H1 (cell line): ENCODE measurements around the gene HNRNPA3. TPM values are rescaled to one million over a fixed set of nuclear protein-coding genes. Genes with fewer than 3 reads are reported as not detected.

Experiments
- CTCF ChIA-PET: fragments of 300-600 bp; sonication (Branson Sonifier 250); formaldehyde crosslinking; loops from one replicate; lab custom pipeline; 2021; ENCODE audit not compliant: partially characterized antibody; lab: Charles Lee
- POLR2A ChIA-PET: fragments of 300-600 bp; sonication (Branson Sonifier 250); formaldehyde crosslinking; loops from one replicate; lab custom pipeline; 2021; ENCODE audit warnings: inconsistent platforms; ENCODE audit not compliant: partially characterized antibody; lab: Charles Lee
- DNase-seq, 2 experiments: peaks; one replicate each; pipeline versions ENCODE4 v3.0.0 to v3.0.0-alpha.2; 2010 to 2022; ENCODE audit warnings: low spot score in 2 of 2, low read depth in 1 of 2, mixed read lengths in 1 of 2
- FAIRE-seq: peaks from 2 replicates; lab custom pipeline; 2011; peaks lifted over from hg19 to GRCh38; lab: Jason Lieb, UNC
- H2AFZ ChIP-seq: 2 replicates; pipeline ENCODE4 v1.8.1; 2012; ENCODE audit warnings: low read length, inconsistent platforms
- H2AK5ac ChIP-seq: 2 replicates; pipeline ENCODE4 v1.6.1; 2013; ENCODE audit warnings: low read depth, low read length
- H2BK120ac ChIP-seq: replicated peaks from 2 replicates; pipeline ENCODE3; 2013; ENCODE audit warnings: low read depth, low read length, inconsistent platforms
- H2BK12ac ChIP-seq: 2 replicates; pipeline ENCODE4 v1.6.1; 2013; ENCODE audit warnings: low read depth, low read length
- H2BK15ac ChIP-seq: 2 replicates; pipeline ENCODE4 v1.6.1; 2013; ENCODE audit warnings: low read length
- H2BK20ac ChIP-seq: 2 replicates; pipeline ENCODE4 v1.6.1; 2013; ENCODE audit warnings: low read length
- H2BK5ac ChIP-seq: 2 replicates; pipeline ENCODE4 v1.6.1; 2013; ENCODE audit warnings: low read depth, low read length
- H3K14ac ChIP-seq: 2 replicates; pipeline ENCODE4 v1.6.1; 2013; ENCODE audit warnings: inconsistent platforms; ENCODE audit not compliant: insufficient read length
- H3K18ac ChIP-seq: 2 replicates; pipeline ENCODE4 v1.6.1; 2013; ENCODE audit warnings: low read length; ENCODE audit errors: extremely low read depth
- H3K23ac ChIP-seq: 2 replicates; pipeline ENCODE4 v1.6.1; 2013; ENCODE audit warnings: inconsistent platforms; ENCODE audit not compliant: insufficient read length
- H3K23me2 ChIP-seq: 2 replicates; pipeline ENCODE4 v1.6.1; 2013; ENCODE audit warnings: low read depth, low read length
- H3K27ac ChIP-seq: 2 replicates; pipeline ENCODE4 v1.6.1; 2011; ENCODE audit warnings: low read depth, low read length, inconsistent platforms
- H3K27me3 ChIP-seq, 4 experiments: replicated peaks in 1 of 4; 1 replicate in 1 of 4; 2 replicates in 3 of 4; pipeline versions ENCODE4 v1.6.1 to v1.8.1; 2011 to 2013; ENCODE audit warnings: low read length in 3 of 4, mild to moderate bottlenecking in 3 of 4, inconsistent platforms in 2 of 4, mixed read lengths in 2 of 4, moderate library complexity in 1 of 4; ENCODE audit not compliant: control insufficient read depth in 3 of 4, insufficient read depth in 3 of 4; ENCODE audit errors: extremely low read depth in 1 of 4
- H3K36me3 ChIP-seq, 4 experiments: 2 replicates each; pipeline versions ENCODE4 v1.6.1 to v1.8.1; 2011 to 2013; ENCODE audit warnings: mild to moderate bottlenecking in 4 of 4, low read length in 3 of 4, moderate library complexity in 2 of 4, control low read depth in 1 of 4, inconsistent platforms in 1 of 4; ENCODE audit not compliant: insufficient read depth in 4 of 4, control insufficient read depth in 2 of 4
- H3K4ac ChIP-seq: replicated peaks from 2 replicates; pipeline ENCODE3; 2013; ENCODE audit warnings: low read length, low read depth, mixed read lengths, inconsistent platforms; ENCODE audit not compliant: insufficient read length
- H3K4me1 ChIP-seq, 4 experiments: replicated peaks in 1 of 4; 1 replicate in 1 of 4; 2 replicates in 3 of 4; pipeline versions ENCODE4 v1.6.1 to v1.8.1; 2011 to 2013; ENCODE audit warnings: low read length in 3 of 4, inconsistent platforms in 2 of 4, mixed read lengths in 1 of 4; ENCODE audit not compliant: insufficient read depth in 4 of 4, control insufficient read depth in 3 of 4
- H3K4me2 ChIP-seq, 2 experiments: 2 replicates each; pipeline versions ENCODE4 v1.6.1 to v1.8.1; 2011 to 2013; ENCODE audit warnings: low read depth in 2 of 2, low read length in 2 of 2, control low read depth in 1 of 2, inconsistent platforms in 1 of 2, mild to moderate bottlenecking in 1 of 2; ENCODE audit not compliant: insufficient read depth in 1 of 2
- H3K4me3 ChIP-seq, 4 experiments: fragments of 200-600, 300-600 bp in 1 of 4; sonication (generic), shearing (Covaris generic), sonication (Bioruptor Twin) in 1 of 4; 2 replicates each; pipeline versions ENCODE4 v1.5.1 to v1.8.1; 2011 to 2016; ENCODE audit warnings: low read length in 4 of 4, low read depth in 3 of 4, control low read depth in 2 of 4, inconsistent platforms in 2 of 4, mild to moderate bottlenecking in 2 of 4, mixed read lengths in 1 of 4, moderate library complexity in 1 of 4; ENCODE audit not compliant: insufficient read depth in 2 of 4; ENCODE audit errors: extremely low read depth in 1 of 4
- H3K56ac ChIP-seq: replicated peaks from 2 replicates; pipeline ENCODE3; 2013; ENCODE audit warnings: low read depth, mild to moderate bottlenecking, mixed read lengths, low read length, inconsistent platforms; ENCODE audit not compliant: insufficient read length
- H3K79me1 ChIP-seq: 2 replicates; pipeline ENCODE4 v1.6.1; 2013; ENCODE audit warnings: low read depth, low read length, control low read depth
- H3K79me2 ChIP-seq, 2 experiments: 2 replicates each; pipeline versions ENCODE4 v1.6.1 to v1.8.1; 2012 to 2013; ENCODE audit warnings: low read length in 2 of 2, mild to moderate bottlenecking in 2 of 2, inconsistent platforms in 1 of 2; ENCODE audit not compliant: insufficient read depth in 2 of 2, control insufficient read depth in 1 of 2
- H3K9ac ChIP-seq, 4 experiments: replicated peaks in 1 of 4; 1 replicate in 1 of 4; 2 replicates in 3 of 4; pipeline versions ENCODE4 v1.6.1 to v1.8.1; 2011 to 2013; ENCODE audit warnings: low read depth in 3 of 4, low read length in 3 of 4, control low read depth in 2 of 4, mild to moderate bottlenecking in 2 of 4, moderate library complexity in 2 of 4, inconsistent platforms in 1 of 4; ENCODE audit errors: extremely low read depth in 1 of 4
- H3K9me3 ChIP-seq, 2 experiments: 2 replicates each; pipeline versions ENCODE4 v1.6.1 to v1.8.1; 2012 to 2013; ENCODE audit warnings: mild to moderate bottlenecking in 2 of 2, moderate library complexity in 2 of 2, control low read depth in 1 of 2, inconsistent platforms in 1 of 2, low read depth in 1 of 2, low read length in 1 of 2, mixed read lengths in 1 of 2; ENCODE audit not compliant: insufficient read depth in 2 of 2
- H4K20me1 ChIP-seq, 2 experiments: replicated peaks in 1 of 2; 2 replicates each; pipeline versions ENCODE3 to v1.8.1; 2011 to 2013; ENCODE audit warnings: inconsistent platforms in 2 of 2, low read length in 2 of 2, mild to moderate bottlenecking in 1 of 2; ENCODE audit not compliant: insufficient read depth in 2 of 2, control insufficient read depth in 1 of 2
- H4K5ac ChIP-seq: 2 replicates; pipeline ENCODE4 v1.6.1; 2013; ENCODE audit warnings: low read length, low read depth, mixed read lengths, inconsistent platforms; ENCODE audit not compliant: insufficient read length
- H4K8ac ChIP-seq: 2 replicates; pipeline ENCODE4 v1.8.0; 2013; ENCODE audit warnings: mild to moderate bottlenecking, moderate library complexity, low read length, inconsistent platforms; ENCODE audit not compliant: insufficient read depth; ENCODE audit errors: extremely low read depth
- H4K91ac ChIP-seq: replicated peaks from 2 replicates; pipeline ENCODE3; 2013; ENCODE audit warnings: low read length, mixed read lengths, inconsistent platforms; ENCODE audit not compliant: insufficient read length
- ASH2L ChIP-seq: fragments of 200-600, 300-600 bp; sonication (generic); IDR thresholded peaks from one replicate; pipeline ENCODE4 v1.7.1; 2017; ENCODE audit warnings: low read length
- CHD2 ChIP-seq: IDR thresholded peaks from 2 replicates; pipeline ENCODE4 v1.6.1; 2012; ENCODE audit warnings: low read length, improper control_type of control experiment
- E2F6 ChIP-seq: IDR thresholded peaks from 2 replicates; pipeline ENCODE4 v1.6.1; 2012; ENCODE audit warnings: inconsistent platforms
- EGR1 ChIP-seq: IDR thresholded peaks from 2 replicates; pipeline ENCODE4 v1.6.1; 2011; ENCODE audit warnings: low read depth, low read length, borderline replicate concordance
- JUND ChIP-seq: IDR thresholded peaks from 2 replicates; pipeline ENCODE4 v1.6.1; 2011; ENCODE audit warnings: mild to moderate bottlenecking, improper control_type of control experiment, low read length
- KDM1A ChIP-seq: fragments of 200-600, 300-600 bp; sonication (generic); IDR thresholded peaks from 2 replicates; pipeline ENCODE4 v1.7.1; 2016; ENCODE audit warnings: mild to moderate bottlenecking, low read length, borderline replicate concordance
- SIN3A ChIP-seq, 2 experiments: IDR thresholded peaks in 1 of 2; conservative IDR thresholded peaks in 1 of 2; 2 replicates each; pipeline ENCODE4 v1.6.1; 2011 to 2012; ENCODE audit warnings: low read length in 2 of 2, improper control_type of control experiment in 1 of 2, low read depth in 1 of 2, mild to moderate bottlenecking in 1 of 2
- TEAD4 ChIP-seq: IDR thresholded peaks from 2 replicates; pipeline ENCODE4 v1.6.1; 2012; ENCODE audit warnings: low read depth, low read length, inconsistent platforms, mixed read lengths
- WGBS, 2 experiments: shearing (Covaris generic) in 1 of 2; methylation state at CpG; one replicate each; pipeline versions ENCODE4 v1.1.6 to v1.1.7; 2013 to 2015; ENCODE audit warnings: low lambda C conversion rate in 2 of 2, mixed read lengths in 2 of 2, inconsistent platforms in 1 of 2, low coverage in 1 of 2, missing lambda C conversion rate in 1 of 2; ENCODE audit not compliant: insufficient replicate concordance in 2 of 2, insufficient coverage in 1 of 2, insufficient read length in 1 of 2; ENCODE audit errors: extremely low coverage in 1 of 2, missing lambda C conversion rate in 1 of 2; 5-methylcytosine and 5-hydroxymethylcytosine counted together
- polyA plus RNA-seq, 7 experiments: library from polyadenylated mRNA; depleted of rRNA in 3 of 7; stranded (reverse) in 5 of 7; unstranded in 2 of 7; fragments of >200 nt in 5 of 7; fragments of 200-250 nt in 2 of 7; gene quantifications; 1 replicate in 5 of 7; 2 replicates in 1 of 7; 4 replicates in 1 of 7; pipeline versions ENCODE4 v1.2.1 to v1.2.3, GENCODE V29; 2011 to 2013; ENCODE audit warnings: missing spikeins in 2 of 7, mixed read lengths in 2 of 7
- total RNA-seq: library from RNA; stranded (reverse); fragmentation: NEBNext Ultra II Directional; extraction: Animal tissue kit (Norgen Biotek cat#: 25700); gene quantifications from 2 replicates; pipeline ENCODE4 v1.2.1, GENCODE V29; 2021

Gene HNRNPA3
- total and polyA plus RNA-seq, 2 of the 8 experiments (the other 6 are each of a cell fraction or from before 2014, with no cell fraction given): 66.1 to 408 TPM

- WGBS, 2 experiments: 85% methylated on average over 1 of the region's 1 CpG; no CpG with 5 or more reads in 1 of the 2 experiments
- CTCF ChIA-PET: interaction anchor here (0.8 to 1.8 kb wide), 5 partner anchors 9 to 64 kb away, joined by 3 to 7 read pairs (median 3); no protein-coding TSS in a partner anchor
Measured at GRCh38 chr2:177190941-177191340, 21.7 kb upstream of the HNRNPA3 start.

More at GRCh38 chr2:177190941-177191340, 21.7 kb upstream of the HNRNPA3 start:
- H2BK5ac ChIP-seq: no peak overlapping the region
- TF ChIP-seq CHD2 (no peak), EGR1 (no peak), JUND (no peak), ASH2L (no peak), E2F6 (no peak), SIN3A (conservative IDR thresholded peaks at IDR 0.05 in 1 of 2, IDR thresholded peaks at IDR 0.05 in 1 of 2; ENCODE audit: low read depth in 1 of 2, low read length in 2 of 2) (no peak), KDM1A (no peak), TEAD4 (no peak)
- DNase-seq (no peak), FAIRE-seq (no peak)
- H3K79me2 ChIP-seq: no peaks in the 10 kb centered on the region
- H4K8ac ChIP-seq: no peak overlapping the region
- no peak overlapping the region for H4K91ac ChIP-seq
- POLR2A ChIA-PET: interaction anchor here (0.6 to 1.2 kb wide), 5 partner anchors 9 to 34 kb away, joined by 3 to 4 read pairs (median 4); partner anchors contain the start of gene HNRNPA3
- no peaks in the 10 kb centered on the region for H3K27me3 ChIP-seq
- no peak overlapping the region for H3K18ac ChIP-seq
- no peaks in the 10 kb centered on the region for H4K20me1 ChIP-seq
- no peak overlapping the region for H2BK20ac ChIP-seq
- H2BK12ac ChIP-seq: no peak overlapping the region
- no peak overlapping the region for H3K56ac ChIP-seq
- H3K4me1 ChIP-seq: 0 out of 7 replicates have a peak, but pooled peaks cover 0 to 2% (median 0%) of the 10 kb centered on the region in 4 experiments
- no peak overlapping the region for H2BK15ac ChIP-seq
- H3K27ac ChIP-seq: no peak overlapping the region
- no peak overlapping the region for H2AK5ac ChIP-seq
- H3K23me2 ChIP-seq: no peaks in the 10 kb centered on the region
- no peaks in the 10 kb centered on the region for H3K79me1 ChIP-seq
- no peak overlapping the region for H4K5ac ChIP-seq
- no peaks in the 10 kb centered on the region for H3K36me3 ChIP-seq
- H2AFZ ChIP-seq: no peak overlapping the region
- no peak overlapping the region for H2BK120ac ChIP-seq
- no peaks in the 10 kb centered on the region for H3K9me3 ChIP-seq
- H3K4me2 ChIP-seq: no peak overlapping the region
- no peak overlapping the region for H3K23ac ChIP-seq
- H3K14ac ChIP-seq: no peak overlapping the region
- no peak overlapping the region for H3K9ac ChIP-seq
- no peak overlapping the region for H3K4me3 ChIP-seq
- no peak overlapping the region for H3K4ac ChIP-seq
